Measurements from ENCODE around the gene TMEM134. TPM values are rescaled to one million over a fixed set of nuclear protein-coding genes. Genes with fewer than 3 reads are reported as not detected.

TMEM134 gene
- total RNA-seq, 1 donor = 18.6 TPM

DNA sequence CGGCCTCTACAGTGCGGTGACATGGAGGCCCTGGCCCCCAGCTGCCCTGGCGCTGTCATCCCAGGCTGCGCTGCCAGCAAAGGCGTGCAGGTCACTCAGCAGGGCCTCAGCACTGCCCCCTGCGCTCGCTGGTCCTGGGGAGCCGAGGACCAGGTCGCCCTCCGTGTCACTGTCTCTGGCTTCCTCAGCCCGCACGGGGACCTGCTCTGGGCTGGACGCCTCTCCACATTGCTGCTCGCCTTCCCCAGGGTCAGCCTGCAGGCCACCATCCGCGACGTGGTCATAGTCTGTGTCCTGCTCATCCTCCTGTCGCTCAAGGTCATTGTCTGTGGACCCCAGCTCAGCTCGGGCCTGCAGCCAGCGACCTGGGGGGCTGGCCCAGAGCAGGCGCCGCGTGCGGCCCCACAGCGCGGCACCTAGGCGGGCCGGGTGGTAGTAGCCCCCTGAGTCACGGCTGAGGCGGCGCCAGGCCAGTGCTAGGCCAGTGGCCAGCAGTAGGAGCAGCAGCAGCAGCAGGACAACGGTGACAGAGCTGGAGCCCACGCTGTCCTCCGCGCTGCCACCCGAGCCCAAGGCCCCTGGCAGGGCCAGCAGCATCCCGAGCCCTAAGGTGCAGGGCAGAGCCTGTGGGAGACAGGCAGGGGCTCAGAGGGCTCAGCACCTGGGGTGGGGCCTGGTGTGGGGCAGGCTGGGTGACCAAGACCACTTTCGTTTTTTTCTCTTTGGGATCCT, 33.2 kb downstream of the TMEM134 start:
- H3K4me3 ChIP-seq (ENCODE audit: low read depth, low read length) = no peak overlapping the region
- TF ChIP-seq, protein P1, sequence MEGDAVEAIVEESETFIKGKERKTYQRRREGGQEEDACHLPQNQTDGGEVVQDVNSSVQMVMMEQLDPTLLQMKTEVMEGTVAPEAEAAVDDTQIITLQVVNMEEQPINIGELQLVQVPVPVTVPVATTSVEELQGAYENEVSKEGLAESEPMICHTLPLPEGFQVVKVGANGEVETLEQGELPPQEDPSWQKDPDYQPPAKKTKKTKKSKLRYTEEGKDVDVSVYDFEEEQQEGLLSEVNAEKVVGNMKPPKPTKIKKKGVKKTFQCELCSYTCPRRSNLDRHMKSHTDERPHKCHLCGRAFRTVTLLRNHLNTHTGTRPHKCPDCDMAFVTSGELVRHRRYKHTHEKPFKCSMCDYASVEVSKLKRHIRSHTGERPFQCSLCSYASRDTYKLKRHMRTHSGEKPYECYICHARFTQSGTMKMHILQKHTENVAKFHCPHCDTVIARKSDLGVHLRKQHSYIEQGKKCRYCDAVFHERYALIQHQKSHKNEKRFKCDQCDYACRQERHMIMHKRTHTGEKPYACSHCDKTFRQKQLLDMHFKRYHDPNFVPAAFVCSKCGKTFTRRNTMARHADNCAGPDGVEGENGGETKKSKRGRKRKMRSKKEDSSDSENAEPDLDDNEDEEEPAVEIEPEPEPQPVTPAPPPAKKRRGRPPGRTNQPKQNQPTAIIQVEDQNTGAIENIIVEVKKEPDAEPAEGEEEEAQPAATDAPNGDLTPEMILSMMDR (IDR thresholded peaks at IDR 0.05; ENCODE audit: insufficient read depth, low read depth, low read length) = no peak
- no peak for DNase-seq (ENCODE audit: low read depth)

DNA sequence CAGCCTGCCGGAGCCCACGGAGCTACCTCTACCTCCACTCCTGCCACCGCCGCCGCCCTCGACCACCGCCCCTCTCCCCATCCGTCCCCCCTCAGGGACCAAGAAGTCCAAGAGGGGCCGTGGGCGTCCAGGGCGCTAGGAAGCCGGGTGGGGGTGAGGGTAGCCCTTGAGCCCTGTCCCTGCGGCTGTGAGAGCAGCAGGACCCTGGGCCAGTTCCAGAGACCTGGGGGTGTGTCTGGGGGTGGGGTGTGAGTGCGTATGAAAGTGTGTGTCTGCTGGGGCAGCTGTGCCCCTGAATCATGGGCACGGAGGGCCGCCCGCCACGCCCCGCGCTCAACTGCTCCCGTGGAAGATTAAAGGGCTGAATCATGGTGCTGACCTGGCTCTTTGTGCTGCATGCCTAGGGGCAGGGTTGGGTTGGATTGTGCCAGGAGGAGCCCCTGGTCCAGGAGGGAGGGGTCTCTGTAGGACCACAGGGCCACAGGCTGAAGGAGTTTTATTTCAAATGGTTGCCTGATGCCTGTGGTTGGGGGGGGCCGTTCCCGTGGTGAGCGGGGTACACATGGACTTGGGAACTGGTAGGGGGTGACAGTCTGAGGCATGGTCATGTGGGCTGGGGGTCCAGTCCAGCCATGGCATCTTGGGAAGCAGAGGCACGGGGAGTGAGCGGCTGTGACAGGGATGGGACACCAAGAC, 33.9 kb downstream of the TMEM134 start:
- no peak overlapping the region for H3K4me3 ChIP-seq (ENCODE audit: low read depth, low read length)
- TF ChIP-seq, protein P1 (IDR thresholded peaks at IDR 0.05; ENCODE audit: insufficient read depth, low read depth, low read length) = no peak
- no peak for DNase-seq (ENCODE audit: low read depth)

DNA sequence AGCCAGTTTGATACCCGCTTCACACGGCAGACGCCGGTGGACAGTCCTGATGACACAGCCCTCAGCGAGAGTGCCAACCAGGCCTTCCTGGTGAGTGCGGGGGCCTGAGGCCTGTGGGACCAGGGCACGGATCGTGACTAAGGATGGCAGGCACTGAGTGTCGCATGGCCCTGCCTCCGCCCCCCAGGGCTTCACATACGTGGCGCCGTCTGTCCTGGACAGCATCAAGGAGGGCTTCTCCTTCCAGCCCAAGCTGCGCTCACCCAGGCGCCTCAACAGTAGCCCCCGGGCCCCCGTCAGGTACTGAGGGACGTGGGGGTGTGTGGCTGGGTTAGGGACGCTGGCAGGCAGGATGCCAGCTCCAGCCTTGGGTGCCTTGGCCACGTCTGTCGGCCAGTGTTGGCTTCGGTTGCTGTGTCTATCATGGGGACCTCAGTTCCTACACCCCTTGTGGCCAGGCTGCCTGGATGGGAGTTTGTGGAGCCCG, 34.6 kb downstream of the TMEM134 start:
- TF ChIP-seq, protein P1 (IDR thresholded peaks at IDR 0.05; ENCODE audit: insufficient read depth, low read depth, low read length) = no peak
- DNase-seq (ENCODE audit: low read depth) = no peak
- H3K4me3 ChIP-seq (ENCODE audit: low read depth, low read length) = no peak overlapping the region

DNA sequence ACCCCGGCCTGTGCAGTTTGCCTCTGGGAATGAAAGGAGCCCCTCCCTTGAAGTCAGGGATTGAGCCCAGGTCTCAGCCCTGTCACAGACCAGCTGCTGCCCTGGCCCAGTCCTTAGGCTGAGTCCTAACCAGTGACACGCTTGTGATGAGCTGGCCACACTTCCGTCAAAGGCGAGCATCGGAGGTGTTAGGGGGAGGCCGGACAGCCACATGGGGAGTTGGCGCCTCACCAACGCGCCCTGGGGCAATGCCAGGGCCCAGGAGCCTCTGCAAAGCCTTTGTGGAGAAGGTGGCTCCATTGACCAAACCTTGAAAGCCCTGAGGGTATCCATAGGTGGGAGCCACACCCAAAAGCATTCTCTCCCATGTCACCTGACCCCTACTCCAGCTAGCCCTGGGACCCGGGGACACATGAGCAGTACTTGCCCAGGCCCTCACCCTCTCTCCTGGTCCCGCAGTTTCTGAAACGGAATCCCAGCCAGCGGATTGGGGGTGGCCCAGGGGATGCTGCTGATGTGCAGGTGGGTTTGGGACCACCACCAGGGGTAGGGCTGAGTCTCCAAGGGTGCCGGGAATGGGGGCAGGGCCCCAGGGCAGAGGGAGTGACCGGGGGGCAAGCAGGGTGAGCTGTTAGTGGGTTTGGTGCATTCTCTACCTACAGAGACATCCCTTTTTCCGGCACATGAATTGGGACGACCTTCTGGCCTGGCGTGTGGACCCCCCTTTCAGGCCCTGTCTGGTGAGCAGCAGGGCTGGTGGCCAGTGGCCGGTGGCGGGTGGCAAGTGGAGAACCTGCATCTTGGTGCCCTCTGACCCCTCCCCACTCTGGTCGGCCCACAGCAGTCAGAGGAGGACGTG, 35.3 kb downstream of the TMEM134 start:
- TF ChIP-seq, protein P1 (IDR thresholded peaks at IDR 0.05; ENCODE audit: insufficient read depth, low read depth, low read length) = no peak
- no peak for DNase-seq (ENCODE audit: low read depth)
- H3K4me3 ChIP-seq (ENCODE audit: low read depth, low read length) = no peak overlapping the region

DNA sequence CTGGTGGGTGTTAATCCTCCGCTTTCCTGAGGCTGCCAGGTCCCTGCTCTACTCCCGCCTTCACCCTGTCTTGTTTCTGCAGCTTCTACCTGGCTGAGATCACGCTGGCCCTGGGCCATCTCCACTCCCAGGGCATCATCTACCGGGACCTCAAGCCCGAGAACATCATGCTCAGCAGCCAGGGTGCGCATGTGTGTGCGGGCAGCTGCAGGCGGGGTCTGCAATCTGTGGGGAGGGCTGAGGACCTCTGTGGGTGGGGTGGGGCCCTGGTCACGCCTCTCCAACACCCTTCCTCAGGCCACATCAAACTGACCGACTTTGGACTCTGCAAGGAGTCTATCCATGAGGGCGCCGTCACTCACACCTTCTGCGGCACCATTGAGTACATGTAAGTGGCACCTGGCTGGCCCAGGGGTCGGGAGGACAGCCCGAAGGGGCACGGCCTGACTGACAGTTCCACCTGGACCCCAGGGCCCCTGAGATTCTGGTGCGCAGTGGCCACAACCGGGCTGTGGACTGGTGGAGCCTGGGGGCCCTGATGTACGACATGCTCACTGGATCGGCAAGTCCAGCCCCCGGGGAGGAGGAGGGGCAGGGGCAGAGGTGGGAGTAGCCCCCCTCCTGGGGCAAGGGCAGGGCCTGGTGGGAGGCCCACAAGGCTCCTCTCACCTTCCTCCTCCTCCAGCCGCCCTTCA, 36.2 kb downstream of the TMEM134 start:
- TF ChIP-seq, protein P1 (IDR thresholded peaks at IDR 0.05; ENCODE audit: insufficient read depth, low read depth, low read length) = no peak
- no peak overlapping the region for H3K4me3 ChIP-seq (ENCODE audit: low read depth, low read length)
- DNase-seq (ENCODE audit: low read depth) = no peak

Measured in fibroblast of villous mesenchyme (primary cell).